GM18909 (cell line): ENCODE data around the gene UEVLD.
"Not testable (repeated sequence)": the region's sequence is repeated elsewhere in the genome, so short reads cannot be mapped to it uniquely, and the experiment has no call there.

Source experiments
- ATAC-seq: cut with Tn5 transposase; IDR thresholded peaks from one replicate; pipeline ENCODE4 v1.9.1; 2021; ENCODE audit warnings: mild to moderate bottlenecking; ENCODE audit not compliant: unreplicated experiment, poor library complexity

Gene UEVLD

DNA sequence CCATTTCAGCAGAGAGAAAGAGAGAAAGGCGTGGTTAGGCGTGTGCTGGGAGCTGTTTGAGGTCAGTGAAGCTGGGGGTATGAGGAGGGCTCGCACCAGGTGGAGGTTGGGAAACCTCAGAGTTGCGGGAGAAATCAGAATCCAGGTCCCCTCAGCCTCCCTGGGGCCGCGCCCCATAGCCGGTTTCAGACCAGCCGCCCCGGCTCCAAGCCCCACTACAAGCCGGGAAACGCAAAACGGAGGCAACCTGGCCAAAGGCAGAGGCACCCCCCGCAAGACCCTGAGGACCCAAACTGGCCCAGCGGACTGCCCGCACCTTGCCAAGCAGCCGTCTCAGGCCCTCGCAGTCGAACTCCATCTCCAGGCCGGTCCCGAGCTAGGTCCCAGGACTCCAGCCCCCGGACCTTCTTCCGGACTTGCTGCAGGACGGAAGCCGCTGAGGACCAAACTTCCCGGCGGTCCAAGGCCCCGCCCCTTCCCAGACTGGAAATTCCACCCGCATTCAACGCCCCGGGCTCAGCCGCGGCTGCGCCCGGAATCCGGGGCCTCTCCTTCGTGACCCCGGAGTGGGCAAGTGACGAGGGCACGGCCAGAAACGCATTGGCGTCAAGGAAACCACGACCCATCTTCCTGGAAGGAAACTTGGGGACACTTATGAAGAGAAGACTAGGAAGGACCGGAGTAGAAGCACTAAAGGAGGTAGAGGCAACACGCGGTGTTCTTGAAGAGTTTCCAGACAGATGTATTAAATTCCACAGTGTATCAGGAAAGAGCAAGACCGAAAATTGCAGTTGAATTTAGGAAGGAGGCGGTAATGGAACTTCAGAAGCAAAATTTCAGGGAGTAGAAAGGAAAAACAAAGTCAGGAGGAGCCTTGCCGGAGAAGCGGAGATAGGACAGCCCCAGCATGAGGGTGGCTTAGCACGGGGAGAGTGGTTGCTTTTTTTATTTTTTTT lies at the start of gene UEVLD:
Gene UEVLD, minus strand, starts transcription at position 438 of the 956 bp plus-strand sequence. Its CDS starts 80 bp downstream, at position 358.
- peak; percentile 74 for ATAC-seq

DNA sequence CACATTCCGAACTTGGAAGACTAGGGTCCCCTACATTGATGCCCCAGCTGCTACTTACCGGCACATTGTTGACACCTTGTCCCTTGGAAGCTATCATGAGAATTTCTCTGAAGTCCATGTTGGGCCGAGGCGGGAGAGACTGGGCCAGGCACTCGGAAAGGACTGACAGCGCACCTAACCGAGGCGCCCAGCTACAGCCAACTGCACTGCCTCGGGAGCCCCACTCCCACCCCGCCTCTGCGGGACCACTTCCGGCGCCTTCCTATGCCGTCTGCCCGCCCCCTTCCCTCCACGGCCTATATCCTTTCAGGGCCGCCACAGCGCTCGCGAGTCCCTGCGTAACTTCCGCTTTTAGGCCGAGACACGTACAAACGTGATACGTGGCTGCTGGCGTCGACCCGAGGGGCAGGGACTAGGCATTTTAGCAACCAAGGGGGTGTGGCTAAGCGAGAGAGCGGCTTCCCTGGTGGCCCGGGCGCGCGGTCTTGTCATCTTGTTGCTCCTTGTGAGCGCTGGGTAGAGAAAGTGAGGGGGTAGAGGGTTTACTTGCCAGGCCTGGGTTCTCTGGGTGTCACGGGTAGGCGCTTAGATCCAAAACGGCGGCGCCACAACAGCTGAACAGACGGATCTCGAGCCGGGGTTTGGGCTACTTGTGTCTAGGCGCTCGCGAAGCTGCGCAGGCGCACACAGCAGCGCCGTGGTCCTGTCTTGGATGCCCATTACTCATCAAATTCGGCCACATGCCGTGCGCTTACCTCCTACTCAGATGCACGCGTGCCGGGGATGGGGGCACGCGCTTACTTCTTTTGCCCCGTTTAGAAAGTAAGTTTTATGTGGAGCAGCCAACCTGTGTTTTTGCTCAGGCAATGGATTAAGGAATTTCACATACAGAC lies 45.9 kb upstream of the UEVLD start, which contains the start of gene SPTY2D1:
Gene SPTY2D1, minus strand, starts transcription at position 203 of the 893 bp plus-strand sequence. Its CDS starts 85 bp downstream, at position 118.
- ATAC-seq = peak; percentile 96

DNA sequence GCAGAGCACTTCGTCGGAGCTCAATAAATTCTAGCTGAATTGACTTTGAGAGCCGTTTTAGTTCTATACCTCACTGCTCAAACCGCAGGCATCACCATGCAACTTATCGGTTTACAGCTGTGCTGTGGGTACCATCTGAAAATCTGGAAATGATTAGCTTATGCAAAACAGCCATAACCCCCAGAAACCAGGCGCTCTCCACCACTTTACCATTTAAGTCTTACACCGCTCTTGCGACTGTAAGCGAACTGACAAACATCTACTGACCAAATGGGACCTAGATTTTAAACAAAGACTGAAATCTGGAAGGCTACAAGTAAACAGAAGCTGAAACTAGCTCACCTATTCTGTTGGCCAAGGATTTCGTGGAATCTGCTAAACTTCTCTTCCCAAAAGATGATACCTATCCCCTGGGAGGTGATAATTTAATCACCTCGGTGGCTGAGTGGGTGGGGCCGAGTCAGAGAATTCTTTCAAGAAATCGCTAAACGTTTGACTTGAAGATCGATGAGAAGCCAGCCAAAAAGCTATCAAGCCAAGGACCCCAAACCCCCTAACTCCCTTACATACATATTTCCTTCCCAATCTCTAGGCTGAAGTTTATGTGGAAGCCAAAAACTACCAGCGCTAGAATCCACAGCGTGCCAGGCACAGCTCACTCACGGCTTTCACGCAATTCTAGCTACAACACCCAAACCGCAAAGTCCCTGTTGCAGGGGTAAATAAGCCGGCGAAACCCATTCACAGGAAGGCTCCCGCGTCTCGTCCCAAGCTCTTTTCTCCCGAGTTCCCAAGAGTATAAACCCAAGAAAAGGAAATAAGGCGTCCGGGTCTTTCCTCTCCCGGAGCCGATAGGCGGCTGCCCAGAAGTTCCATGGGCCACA lies 45.0 kb upstream of the UEVLD start:
- peak; percentile 67 for ATAC-seq

DNA sequence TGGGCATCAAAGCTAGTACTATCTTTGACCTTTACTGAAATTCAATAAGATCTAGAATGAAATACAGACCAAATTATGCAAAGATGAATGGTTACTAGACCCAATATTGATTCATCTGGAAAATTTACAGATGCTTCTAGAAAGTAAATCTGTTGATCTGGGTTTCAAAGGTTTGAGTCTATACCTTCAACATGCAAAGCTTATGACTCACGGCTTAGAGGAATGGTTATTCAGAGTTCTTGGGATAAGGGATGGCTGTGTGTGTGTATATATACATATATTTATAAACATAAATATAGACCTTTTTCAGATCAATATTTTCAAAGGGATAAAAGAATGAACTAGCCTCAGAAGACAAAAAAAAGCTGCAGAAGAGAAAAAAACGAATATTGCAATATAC lies 44.3 kb upstream of the UEVLD start:
- ATAC-seq = no peak

DNA sequence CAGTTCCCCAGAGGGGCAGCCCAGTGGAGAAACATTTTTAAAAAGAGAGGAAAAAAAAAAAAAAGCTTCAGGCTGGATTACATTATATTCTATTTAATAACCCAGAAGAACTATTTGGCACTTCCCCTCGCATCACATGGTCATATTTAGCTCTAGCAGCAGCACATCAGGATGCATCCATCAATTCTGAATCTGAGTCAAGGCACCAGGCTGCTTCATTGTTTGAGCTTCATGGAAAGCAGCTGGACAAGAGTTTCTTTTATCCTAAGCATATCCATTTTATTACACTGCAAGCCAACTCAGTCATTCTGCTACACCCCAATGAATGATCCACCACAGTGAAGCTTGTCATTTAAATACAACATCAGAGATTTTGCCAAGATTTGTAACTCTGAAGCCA lies 35.6 kb upstream of the UEVLD start:
- ATAC-seq = no peak

DNA sequence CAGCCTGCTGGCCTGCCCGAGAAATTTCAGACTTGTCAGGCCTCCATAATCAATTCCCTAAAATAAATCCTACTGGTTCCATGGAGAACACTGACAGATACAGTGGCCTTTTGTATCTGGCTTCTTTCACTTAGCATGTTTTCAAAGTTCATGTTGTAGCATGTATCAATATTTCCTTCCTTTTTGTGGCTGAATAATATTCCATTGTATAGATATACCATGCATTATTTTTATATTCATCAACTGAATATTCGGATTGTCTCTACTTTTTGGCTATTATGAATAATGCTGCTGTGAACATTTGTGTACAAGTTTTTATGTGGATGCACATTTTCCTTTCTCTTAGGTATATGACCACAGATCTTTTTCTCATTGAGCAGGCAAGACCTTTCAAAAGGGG lies 35.2 kb upstream of the UEVLD start:
- no peak for ATAC-seq

DNA sequence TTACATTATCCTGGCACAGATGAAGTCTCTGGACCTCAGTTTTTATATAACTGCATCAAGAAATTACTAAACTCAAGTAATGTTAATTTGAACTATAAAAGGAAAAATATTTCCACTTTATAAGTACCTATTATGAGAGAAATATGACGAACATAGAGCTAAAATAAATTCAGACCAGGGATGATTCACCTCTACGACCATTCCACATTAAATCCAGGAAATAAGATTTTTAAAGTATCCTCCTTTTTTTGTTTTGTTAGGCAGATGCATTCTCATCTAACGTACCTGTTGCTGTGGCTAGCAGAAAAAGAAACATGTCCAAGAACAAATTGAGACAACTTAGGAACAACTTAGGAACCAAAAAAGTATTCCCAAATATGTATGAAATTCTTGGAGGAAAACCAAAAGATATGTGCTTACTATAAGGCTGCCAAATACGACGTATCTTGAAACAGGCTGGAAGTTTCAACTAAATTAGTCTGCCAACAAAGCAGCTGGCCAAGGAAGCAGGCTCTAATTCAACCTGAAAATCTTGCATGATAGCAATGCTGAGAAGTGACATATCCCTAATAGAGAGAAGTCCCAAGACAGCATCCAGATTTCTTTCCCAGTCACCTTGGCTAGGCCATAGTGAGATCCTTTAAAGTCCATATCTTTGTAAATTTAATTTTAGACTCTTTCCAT lies 29.9 kb upstream of the UEVLD start:
- ATAC-seq = no peak

DNA sequence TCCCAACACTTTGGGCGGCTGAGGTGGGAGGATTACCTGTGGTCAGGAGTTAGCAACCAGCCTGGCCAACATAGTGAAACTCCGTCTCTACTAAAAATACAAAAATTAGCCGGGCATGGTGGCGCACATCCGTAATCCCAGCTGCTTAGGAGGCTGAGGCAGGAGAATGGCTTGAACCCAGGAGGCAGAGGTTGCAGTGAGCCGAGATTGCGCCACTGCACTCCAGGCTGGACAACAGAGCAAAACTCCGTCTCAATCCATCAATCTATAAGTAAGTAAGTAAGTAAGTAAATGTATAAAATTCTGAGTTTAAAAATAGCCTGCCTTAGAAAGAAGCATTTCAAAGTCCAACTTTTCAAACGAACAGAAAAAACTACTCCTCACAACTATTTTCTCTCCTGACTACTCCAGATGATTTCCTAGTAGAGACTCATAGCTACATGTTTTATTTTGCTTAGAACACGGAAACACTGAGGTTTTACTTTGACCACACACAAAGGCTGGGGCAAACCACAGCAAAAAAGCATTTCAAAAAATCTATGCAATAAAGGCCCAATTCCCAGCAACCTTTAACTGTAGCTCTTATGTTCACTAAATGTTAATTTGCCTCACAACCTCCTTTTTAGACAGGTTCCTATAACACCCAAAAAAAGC lies 29.3 kb upstream of the UEVLD start:
- peak; percentile 34 for ATAC-seq

DNA sequence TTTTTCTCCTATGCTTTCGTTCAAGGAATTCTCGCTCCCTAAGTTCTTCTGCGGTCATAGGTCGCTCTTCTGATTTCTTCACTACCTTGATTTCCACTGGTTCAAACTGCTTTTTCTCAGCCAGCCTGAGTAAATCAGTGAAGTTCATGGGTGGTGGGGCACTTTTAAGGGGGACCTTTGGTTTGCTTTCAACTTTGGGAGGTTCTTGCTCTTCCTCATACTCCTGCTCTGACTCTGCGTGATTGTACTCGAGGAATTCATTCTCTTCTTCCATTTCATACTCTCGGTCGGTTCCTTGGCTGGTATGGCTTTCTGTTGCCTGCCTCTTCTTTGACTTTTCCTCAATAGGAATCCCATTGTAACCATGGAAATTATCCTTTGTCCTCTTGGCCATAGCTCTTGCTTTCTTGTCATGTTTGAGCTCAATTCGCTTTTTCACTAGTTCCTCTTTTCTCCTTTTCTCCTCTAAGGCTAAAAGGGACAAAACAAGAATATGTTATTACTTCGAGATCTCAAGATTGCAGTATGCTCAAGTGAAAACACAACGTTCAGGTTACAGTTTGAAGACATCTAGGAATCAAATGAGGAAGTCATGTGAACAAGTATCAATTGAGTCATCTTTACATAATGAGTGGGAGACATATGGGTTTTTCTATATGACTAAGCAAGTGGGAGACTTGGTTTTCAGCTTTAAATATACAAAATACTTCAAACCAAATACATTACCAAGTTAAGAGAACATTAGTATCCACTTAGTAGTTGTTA lies 27.3 kb upstream of the UEVLD start:
- ATAC-seq = peak; percentile 86

DNA sequence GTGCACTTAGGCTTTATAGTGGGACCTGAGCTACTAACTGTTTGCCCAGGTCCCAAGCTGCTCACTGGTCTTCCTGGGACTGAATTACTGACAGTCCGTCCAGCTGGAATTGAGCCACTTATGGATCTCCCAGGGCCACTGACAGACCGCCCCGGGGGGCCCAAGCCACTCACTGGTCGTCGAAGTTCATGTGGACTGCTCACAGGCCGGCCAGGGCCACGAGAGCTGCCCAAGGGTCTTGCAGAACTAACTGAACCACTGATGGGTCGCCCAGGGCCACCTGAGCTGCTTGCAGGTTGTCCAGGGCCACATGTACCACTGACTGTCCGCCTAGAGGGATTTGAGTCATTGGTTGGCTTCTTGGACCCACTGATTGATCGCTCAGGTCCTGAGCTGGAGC lies 26.1 kb upstream of the UEVLD start:
- no peak for ATAC-seq

DNA sequence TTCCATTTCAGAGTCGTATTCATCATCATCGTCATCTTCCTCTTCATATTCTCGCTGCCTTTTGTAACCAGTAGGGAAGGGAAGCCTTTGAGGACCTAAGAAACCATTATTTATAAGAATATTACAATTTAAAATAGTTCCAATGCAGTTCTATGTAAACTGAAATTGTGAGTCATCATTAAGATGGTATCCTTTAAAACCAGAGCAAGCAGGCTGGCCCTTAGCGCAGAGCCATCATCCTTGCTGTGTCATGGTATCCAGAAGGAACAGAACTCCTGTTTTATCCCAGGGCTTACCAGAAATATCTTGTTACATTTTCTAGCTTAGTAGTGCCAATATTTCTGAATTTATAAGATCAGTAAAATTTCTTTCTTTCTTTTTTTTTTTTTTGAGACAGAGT lies 23.9 kb upstream of the UEVLD start:
- ATAC-seq = no peak

DNA sequence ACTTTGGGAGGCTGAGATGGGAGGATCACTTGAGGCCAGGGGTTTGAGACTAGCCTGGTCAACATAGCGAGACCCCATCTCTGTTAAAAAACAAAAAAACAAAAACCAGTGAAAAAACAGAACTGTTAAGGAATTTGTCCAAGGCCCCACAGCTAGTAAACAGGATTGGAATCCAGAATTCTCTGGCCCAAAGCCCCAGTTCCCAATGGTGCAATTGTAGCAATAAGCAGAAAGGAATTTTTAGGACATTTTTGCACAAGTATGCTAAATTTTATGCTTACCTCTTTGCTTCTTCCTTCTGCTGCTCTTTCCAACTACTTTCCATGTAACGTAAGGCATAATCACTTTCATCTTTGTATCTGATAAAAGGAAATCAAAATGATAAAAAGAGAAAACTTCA lies 22.7 kb upstream of the UEVLD start:
- ATAC-seq = no peak

DNA sequence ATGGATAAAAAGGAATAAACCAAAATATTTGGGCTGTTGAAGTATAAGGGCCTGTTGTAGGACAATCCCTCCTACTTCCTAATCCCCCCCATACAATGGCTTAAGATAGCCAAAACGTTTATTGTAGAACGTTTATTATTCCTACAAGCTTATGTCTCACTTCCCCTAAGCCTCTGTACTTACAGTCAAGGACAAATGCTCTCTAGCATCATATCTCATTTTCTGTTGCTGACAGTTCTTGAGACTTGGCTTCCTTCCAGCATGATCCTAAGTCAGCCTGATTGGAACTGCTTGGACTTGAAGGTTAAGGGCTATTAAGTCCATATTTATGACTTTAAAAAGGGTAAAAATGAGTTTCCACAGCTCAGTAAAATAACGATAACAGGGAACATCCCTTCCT lies 19.8 kb upstream of the UEVLD start:
- ATAC-seq = no peak

DNA sequence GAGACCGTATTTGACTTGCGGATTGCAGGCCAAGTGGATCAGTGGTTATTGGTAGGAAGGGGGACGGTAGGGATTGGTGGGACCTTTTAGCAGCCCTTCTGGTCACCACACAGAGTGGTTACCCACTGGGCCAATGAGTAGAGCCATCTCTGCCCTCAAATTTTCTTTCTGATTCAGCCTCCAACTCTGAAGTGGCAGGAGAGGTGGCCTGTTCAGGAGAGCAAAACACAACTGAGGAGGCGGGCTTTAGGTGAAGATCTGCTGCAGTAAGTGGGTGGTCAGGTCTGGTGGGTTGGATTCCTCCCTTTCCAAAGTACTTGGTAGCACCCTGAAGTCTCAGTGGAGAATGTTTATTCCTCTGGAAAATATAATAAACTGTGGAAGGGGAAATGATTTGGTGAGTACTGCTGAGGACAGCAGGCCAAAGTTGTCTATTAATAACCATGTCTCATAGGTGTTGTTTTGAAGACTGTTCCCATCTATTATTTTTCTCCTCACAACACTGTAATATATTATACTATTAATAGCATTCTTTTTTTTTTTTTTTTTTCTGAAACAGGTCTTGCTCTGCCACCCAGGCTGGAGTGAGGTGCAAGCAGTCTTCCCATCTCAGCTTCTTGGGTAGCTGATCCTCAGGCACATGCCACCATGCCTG lies 12.5 kb upstream of the UEVLD start:
- no peak for ATAC-seq

DNA sequence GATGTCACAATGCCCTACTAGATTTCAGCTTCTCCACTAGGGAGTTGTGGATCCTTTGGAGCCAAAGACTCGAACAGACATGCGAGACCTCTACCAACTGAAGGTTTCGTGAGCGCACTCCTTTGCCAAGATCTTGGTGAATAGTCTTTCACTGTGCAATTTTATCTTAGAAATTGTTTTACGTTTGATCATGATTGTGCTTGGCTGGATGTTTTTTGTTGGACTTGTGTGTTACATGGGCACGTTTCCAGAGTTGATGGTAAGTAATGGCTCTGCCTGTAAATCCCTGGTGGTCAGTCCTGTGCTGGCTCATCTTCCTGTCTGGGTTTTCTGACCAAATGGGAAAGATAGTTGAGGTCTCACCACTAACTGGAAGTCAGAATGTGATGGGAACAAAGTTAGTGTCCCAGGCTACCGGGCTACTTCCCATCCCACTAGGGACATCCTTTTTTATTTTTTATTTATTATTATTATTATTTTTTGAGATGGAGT lies 11.3 kb upstream of the UEVLD start, which contains the start of gene MISFA:
Gene MISFA, plus strand, starts transcription at position 51 of the 492 bp plus-strand sequence. Its CDS starts 140 bp downstream, at position 191.
- ATAC-seq = no peak

DNA sequence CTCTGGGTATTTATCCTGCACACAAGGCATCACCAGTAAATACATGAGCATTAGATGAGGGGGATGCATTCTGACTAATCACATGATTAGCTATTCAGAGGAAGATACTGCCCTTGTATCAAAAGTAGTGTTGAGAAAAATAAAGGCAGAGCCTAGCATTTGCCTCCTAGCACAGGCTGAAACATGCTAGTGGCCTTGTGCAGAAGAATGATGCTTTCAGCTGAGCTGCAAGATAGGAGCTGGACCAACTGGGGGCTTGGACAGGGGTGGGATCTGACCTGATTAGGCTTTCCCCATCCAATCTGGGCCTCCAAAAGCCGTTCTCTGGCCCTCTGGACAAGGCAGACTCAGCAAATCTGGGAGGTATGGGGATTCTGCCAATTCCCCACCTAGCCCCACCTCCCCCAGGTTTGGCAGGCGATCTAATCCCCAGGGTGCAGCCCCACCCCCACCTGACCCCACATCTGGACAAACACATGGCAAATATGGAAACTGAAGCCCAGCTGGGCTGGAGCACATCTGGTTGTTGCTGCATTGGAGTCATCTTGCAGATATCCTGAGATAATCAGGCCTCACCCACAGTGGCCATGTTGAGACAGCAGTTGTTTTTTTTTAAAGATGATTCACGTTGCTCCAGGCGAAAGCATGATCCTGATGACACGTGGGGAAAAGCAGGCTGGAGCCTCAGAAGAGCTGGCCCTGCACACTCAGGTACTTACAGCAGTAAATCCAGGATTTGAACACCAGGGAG lies 6.6 kb upstream of the UEVLD start:
- no peak for ATAC-seq

DNA sequence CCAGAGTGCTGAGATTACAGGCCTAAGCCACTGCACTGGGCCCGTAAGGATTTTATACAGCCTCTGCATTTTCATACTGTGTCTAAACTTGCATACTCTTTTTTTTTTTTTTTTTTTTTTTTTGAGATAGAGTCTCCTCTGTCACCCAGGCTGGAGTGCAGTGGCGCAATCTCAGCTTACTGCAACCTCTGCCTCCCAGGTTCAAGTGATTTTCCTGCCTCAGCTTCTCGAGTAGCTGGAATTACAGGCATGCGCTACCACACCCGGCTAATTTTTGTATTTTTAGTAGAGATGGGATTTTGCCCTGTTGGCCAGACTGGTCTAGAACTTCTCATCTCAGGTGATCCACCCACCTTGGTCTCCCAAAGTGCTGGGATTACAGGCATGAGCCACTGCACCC lies 5.6 kb upstream of the UEVLD start:
- not testable (repeated sequence) for ATAC-seq
